ENCODE results near the gene ENTPD8.
"Not testable (repeated sequence)": the region's sequence is repeated elsewhere in the genome, so short reads cannot be mapped to it uniquely, and the experiment has no call there.

The ENTPD8 gene

DNA sequence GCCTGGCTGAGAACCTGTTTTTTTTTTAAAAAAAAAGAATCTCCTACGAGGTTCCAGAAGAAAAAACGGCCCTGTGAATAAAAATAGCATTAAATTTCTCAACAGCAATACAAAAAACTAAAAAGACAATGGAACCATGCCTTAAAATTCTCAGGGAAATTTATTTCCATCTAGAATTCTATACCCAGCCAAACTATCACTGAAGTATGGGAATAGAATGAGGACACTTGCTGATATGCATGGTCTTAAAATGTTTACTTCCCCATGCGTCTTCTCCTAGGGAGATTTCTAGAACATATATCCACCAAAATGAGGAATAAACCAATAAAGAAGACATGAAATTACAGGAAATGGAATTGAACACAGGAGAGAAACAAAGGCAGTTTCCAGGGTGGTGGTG is 34.5 kb upstream of the ENTPD8 start:
- no peak for DNase-seq

DNA sequence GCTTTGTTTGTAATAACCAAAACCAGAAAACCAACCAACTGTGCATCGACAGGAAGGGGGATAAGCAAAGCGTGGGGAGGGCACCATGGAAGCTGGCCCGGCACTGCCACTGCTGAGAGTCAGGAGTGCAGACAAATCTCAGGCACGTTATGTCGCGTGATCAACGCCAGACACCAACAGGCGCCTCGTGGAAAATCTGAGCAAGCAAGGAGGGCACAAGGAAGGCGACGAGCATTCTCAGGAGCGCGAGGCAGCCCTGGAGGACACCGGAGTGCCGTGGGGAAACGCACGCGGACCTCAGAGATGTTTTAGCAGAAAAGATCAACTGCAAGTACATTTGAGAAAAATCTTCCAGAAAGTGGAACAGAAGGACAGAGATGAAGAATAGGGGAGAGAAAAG is 33.1 kb upstream of the ENTPD8 start:
- DNase-seq: no peak

DNA sequence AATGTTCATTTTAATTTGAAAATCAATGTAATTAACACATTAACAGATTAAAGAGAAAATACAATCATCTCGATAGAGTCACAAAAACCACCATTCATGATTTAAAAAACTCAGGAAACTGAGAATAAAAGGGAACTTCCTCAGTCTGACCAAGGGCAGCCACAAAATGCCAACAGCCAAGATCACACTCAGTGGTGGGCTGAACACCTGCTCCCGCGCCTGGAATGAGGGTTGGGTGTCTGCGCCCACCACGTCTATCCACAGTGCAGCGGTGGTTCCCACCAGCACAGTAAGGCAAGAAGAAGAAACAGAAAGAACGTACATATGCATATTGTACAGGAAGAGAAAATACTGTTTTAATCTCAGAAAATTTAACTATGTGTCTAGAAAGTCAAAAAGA is 29.6 kb upstream of the ENTPD8 start:
- DNase-seq: no peak

- no peak for DNase-seq
Observed at GRCh38 chr9:137467896-137468295, 26.7 kb upstream of the ENTPD8 start.

- DNase-seq: no peak
Observed at GRCh38 chr9:137467161-137467581, 26.0 kb upstream of the ENTPD8 start.

GRCh38 chr9:137466389-137467085 is 25.4 kb upstream of the ENTPD8 start:
- DNase-seq: not testable (repeated sequence)

DNA sequence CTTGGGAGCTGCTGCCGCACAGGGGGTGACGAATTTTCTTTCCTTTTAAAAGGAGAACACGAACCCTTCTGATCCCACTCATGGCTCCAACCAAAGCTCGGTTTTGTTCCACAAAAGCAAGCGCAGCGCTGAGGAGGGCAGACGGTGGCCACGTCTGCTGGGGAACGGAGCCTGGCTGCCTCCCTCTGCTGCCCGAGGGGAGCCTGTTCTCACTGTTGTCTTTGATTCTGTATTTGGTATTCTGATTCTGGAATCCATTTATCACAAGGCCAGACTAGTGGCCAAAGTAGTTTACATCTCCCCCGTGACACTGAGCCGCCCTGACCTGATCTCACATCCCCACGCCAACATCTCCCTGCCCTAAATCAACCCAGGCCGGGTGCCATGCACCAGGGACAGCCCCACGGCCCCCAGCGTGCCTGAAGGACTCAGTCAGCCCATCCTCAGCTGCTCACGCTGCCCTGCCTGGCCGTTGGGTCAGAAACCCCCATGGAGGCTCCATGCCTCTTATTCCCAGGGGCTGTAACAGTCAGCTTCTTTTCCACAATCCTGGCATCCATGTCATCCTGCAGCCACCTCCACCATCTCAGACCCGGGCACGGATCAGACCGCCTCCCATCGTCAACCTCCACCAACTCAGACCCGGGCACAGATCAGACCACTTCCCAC is 24.7 kb upstream of the ENTPD8 start:
- DNase-seq: no peak

DNA sequence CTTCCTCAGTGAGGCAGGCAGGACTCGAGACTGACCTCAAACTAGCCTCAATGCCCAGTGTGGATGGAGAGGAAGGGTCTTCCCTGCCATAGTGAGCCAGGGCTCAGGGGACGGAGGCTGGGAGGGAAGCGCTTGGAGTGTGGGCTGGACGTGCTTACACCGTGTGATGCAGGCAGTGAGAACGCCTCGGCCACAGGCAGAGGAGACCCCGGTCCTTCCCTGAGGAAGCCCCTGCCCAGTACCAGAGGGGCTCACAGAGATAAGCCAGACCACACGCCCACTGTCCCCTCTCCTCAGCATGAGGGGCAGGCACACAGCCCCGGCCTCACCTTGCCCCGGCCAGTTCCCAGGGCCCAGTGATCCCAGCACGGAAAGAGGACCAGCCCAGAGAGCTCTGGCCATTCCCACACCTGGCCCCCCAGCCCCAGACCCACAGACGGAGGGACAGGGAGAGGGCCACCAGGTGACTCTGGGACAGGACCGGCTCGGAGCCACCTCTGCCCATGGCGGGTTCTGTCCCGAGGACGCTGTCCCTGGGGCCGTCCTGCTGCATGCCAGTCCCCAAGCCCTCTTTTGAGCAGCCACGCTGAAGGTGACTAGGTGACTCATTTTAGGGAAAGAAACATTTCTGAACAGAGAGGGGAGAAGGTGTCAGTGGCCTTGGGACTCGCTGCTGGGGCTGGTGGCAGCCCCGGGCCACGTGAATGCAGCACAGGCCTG is 24.0 kb upstream of the ENTPD8 start:
- no peak for DNase-seq

DNA sequence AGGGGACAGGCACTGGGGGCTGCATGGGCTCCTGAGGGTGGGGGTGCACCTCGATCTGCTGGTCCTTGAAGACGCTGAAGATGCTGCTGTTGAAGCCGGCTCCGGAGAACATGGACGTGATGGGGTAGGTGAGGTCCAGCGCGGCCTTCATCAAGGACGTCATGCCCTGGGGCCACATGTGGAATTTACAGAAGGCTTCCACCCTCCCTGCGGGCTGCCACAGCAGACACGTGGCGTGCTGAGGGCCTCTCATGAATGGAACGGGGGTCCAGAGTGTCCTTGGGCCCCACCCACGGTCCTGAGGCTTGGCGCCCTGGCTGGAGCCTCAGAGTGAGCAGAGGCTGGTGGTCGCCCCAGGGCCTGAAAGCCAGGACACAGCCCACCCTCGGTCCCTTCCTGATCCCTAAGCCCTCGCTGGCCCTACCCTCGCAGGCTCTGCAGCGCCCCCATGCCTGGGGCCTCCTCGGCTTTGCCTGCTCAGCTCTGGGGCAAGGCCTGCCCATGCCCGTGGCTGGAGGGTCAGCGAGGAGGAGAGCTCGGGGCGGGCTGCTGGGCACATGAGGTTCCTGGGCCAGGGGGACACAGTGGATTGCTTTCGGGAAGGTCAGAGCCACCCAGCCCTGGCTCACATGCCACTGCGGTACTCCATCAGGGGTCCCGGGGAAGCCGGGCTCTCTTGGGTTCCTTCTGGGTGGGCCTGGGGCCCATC is 23.3 kb upstream of the ENTPD8 start:
- no peak for DNase-seq

DNA sequence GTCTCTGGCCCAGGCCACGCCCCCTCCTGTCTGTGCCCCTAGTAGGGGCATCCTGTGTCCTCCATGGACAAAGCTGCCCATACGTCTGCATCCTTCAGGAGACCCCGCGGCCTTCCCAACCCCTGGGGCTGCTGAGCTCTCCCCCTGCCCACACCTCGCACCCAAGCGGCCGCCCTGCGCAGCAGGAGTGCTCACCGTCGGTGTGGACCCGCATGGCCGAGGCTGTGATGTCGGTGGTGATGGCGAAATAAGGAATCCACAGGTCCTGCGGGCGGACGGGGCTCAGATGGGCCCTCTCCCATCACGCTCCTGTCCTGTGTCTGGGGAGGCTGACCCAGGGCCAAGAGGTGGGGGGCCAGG is 22.8 kb upstream of the ENTPD8 start:
- no peak for DNase-seq

DNA sequence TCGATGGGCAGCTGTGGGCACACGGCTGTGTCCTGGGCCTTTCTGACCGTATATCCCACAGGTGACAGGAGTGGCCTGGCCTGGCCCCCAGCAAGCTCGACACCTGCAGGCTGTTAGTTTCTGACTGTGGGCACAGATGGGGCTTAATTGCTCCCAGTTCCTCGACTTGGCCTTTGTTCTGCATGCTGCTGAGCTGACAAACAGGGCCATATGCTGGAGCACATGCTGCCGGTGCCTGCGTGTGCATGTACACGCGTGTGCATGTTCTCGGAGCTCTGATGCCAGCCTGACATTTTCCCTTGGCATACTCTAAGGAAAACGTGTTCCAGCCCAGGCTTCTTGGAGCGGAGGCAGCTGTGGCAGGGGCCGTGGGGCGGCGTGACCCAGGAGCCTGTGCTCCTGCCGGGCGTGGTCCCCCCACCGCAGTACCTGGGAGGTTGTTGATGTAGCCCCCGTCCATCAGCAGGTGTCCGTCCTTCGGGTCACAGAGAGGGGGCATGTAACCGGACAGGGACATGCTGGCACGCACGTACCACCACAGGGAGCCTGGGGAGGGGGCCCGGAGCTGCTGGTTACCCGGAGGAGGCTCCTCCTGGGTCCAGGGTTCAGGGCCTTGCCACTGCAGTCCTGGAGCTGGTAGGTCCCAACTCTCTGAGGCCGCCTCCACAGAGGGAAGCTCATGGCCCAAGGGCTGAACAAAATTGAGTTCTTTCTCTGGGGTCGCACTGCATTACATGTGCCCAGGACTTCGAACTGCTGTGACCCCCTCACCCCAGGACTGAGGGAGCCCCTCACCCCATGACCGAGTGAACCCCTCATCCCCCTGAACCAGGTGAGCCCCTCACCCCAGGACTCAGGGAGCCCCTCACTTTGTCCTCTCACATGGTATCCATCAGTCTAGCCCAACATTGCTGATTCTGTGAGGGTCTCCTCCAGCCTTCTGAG is 22.1 kb upstream of the ENTPD8 start:
- no peak for DNase-seq

DNA sequence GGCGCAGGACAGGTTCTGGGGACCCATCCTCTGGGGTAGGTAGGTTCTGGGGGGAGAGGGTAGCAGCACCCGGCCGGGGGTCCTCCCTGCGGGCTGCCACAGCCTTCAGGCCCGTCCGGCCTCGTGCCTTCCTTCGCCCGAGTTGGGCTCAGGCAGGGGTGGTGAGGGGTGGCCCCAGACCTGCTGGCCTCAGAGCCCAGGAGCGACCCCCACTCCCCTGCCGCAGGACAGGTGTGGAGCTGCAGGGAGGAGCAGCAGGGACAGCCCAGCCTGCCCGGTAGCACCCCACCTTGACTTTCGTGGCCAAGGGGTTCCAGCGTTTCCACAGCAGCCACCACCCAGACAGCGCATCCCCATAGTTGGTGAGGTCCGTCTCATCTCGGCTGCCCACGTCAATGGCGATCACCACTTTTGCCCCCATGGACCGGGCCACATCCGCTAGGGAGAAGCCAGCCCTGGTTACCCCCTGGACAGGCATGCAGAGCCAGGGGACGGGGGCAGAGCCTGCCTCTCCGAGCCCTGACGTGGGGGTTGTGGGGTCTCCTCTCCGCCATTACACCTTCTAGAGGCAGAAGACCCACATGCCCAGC is 21.3 kb upstream of the ENTPD8 start:
- no peak for DNase-seq

DNA sequence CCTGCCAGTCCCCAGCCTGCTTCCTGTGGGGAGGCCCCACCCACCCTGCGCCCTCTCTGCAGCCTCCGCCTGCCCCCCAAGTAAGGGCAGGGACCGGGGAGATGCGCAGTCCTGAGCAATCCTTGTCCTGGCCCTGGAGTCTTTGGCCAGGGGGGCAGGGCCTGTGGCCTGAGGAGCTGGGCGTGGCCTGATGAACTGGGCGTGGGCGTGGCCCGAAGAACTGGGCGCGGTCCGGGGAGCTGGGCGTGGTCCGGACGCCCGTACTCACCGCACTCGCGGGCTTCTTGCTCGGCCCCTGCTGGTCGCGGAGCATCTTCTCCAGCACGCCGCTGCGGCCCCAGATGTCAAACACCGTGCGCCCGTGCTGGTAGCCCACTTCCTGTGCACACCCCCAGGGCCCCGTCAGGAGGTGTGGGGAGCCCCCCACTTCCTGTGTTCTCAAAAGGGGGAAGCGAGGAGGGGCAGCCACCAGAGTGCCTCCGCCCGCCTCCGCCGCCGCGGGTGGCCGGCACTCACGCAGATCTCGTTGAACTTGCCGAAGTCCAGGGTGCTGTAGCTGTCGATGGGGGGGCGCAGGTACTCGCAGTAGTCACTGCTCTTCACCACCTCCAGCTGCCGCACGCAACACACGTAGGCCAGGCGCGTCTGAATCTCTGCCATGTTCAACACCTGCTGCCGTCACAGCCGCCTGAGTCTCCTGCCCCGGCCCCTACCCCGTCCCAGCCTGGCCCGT is 20.7 kb upstream of the ENTPD8 start:
- DNase-seq: no peak

- DNase-seq: no peak
Observed at GRCh38 chr9:137461316-137461662, 20.1 kb upstream of the ENTPD8 start.

- DNase-seq: no peak
Observed at GRCh38 chr9:137460363-137461315, 19.5 kb upstream of the ENTPD8 start.

GRCh38 chr9:137459601-137460362 is 18.6 kb upstream of the ENTPD8 start:
- DNase-seq: no peak

DNA sequence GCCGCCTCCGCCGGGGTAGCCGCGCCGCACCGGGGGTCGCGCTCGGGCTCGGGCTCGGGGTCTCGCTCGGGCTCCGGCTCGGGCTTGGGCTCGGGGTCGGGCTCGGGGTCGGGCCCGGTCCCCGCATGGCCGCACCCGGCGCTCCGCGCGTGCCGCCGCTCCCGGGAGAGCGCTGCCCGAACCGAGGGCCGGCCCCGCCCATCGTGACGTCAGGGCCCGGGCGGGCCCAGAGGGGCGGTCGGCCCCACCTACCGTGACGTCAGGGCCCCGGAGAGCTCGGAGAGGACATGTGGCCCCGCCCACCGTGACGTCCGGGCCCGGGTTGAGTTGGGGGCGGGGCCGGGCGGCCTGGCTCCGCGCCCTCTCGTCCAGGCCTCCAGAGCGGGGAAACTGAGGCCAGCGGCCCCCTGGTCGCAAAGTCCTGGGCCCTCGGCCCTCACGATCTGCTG is 18.0 kb upstream of the ENTPD8 start, which contains the start of gene NSMF:
TSS of gene NSMF (minus strand) at position 183 of the 449 bp plus-strand sequence. CDS start 232 bp downstream, outside the sequence.
- DNase-seq: peak; percentile 78

GRCh38 chr9:137458194-137459151 is 17.3 kb upstream of the ENTPD8 start:
- DNase-seq: no peak
